ENCODE results near the gene ZNF23.

Gene ZNF23

GRCh38 chr16:71426880-71427615 lies 35.0 kb downstream of the ZNF23 start:
- DNase-seq (ENCODE audit: low spot score): no peak
- FAIRE-seq: no peak

- DNase-seq (ENCODE audit: low spot score) (no peak), FAIRE-seq (no peak)
These were observed 35.8 kb downstream of the ZNF23 start for GRCh38 chr16:71426069-71426879.

GRCh38 chr16:71425746-71426068 lies 36.3 kb downstream of the ZNF23 start:
- no peak for FAIRE-seq
- no peak for DNase-seq (ENCODE audit: low spot score)

- DNase-seq (ENCODE audit: low spot score): no peak
These were observed 37.4 kb downstream of the ZNF23 start for GRCh38 chr16:71424626-71425025.

GRCh38 chr16:71423865-71424264 lies 38.2 kb downstream of the ZNF23 start:
- FAIRE-seq (no peak), DNase-seq (ENCODE audit: low spot score) (no peak)

More at GRCh38 chr16:71424626-71425025, 37.4 kb downstream of the ZNF23 start:
- no peak for FAIRE-seq

GRCh38 chr16:71423016-71423415 lies 39.0 kb downstream of the ZNF23 start:
- FAIRE-seq (no peak), DNase-seq (ENCODE audit: low spot score) (no peak)

GRCh38 chr16:71421911-71422310 lies 40.1 kb downstream of the ZNF23 start:
- DNase-seq (ENCODE audit: low spot score): peak; percentile 35
- FAIRE-seq: no peak

- no peak for DNase-seq (ENCODE audit: low spot score)
- FAIRE-seq: no peak
These were observed 48.0 kb downstream of the ZNF23 start for GRCh38 chr16:71414038-71414437.

GRCh38 chr16:71413341-71413740 lies 48.7 kb downstream of the ZNF23 start:
- FAIRE-seq: no peak
- no peak for DNase-seq (ENCODE audit: low spot score)

GRCh38 chr16:71412270-71413160 lies 49.5 kb downstream of the ZNF23 start:
- DNase-seq (ENCODE audit: low spot score): peak; percentile 87
- FAIRE-seq: no peak

GRCh38 chr16:71410146-71410545 lies 51.9 kb downstream of the ZNF23 start:
- FAIRE-seq (no peak), DNase-seq (ENCODE audit: low spot score) (no peak)

- FAIRE-seq (no peak), DNase-seq (ENCODE audit: low spot score) (no peak)
These were observed 52.9 kb downstream of the ZNF23 start for GRCh38 chr16:71409011-71409775.

GRCh38 chr16:71408536-71408935 lies 53.5 kb downstream of the ZNF23 start:
- no peak for FAIRE-seq

GRCh38 chr16:71407731-71408130 lies 54.3 kb downstream of the ZNF23 start:
- no peak for DNase-seq (ENCODE audit: low spot score)
- FAIRE-seq: no peak

More at GRCh38 chr16:71408536-71408935, 53.5 kb downstream of the ZNF23 start:
- no peak for DNase-seq (ENCODE audit: low spot score)

- DNase-seq (ENCODE audit: low spot score) (no peak), FAIRE-seq (no peak)
These were observed 55.3 kb downstream of the ZNF23 start for GRCh38 chr16:71406724-71407123.

- no peak for DNase-seq (ENCODE audit: low spot score)
- no peak for FAIRE-seq
These were observed 55.7 kb downstream of the ZNF23 start for GRCh38 chr16:71406316-71406715.

GRCh38 chr16:71404364-71404763 lies 57.7 kb downstream of the ZNF23 start:
- no peak for DNase-seq (ENCODE audit: low spot score)
- FAIRE-seq: no peak

GRCh38 chr16:71402674-71403073 lies 59.4 kb downstream of the ZNF23 start:
- DNase-seq (ENCODE audit: low spot score) (no peak), FAIRE-seq (no peak)

GRCh38 chr16:71402007-71402406 lies 60.0 kb downstream of the ZNF23 start:
- no peak for DNase-seq (ENCODE audit: low spot score)
- no peak for FAIRE-seq

- DNase-seq (ENCODE audit: low spot score) (no peak), FAIRE-seq (no peak)
These were observed 62.1 kb downstream of the ZNF23 start for GRCh38 chr16:71399801-71400563.

Measured in urothelium cell line (cell line).